Panc1 (cell line): ENCODE results near the gene RANBP1.

ENCODE experiments used
- CTCF ChIP-seq: fragments of 450-650 bp; IDR thresholded peaks from 2 replicates; pipeline ENCODE4 v1.5.1; 2017; ENCODE audit warnings: mild to moderate bottlenecking
- POLR2AphosphoS5 ChIP-seq: IDR thresholded peaks from 2 replicates; pipeline ENCODE4 v1.6.1; 2012; ENCODE audit warnings: mild to moderate bottlenecking, low read depth, low read length, moderate library complexity
- REST ChIP-seq, 2 experiments: IDR thresholded peaks; 2 replicates each; pipeline ENCODE4 v1.6.1; 2011 to 2012; ENCODE audit warnings: low read depth in 2 of 2, control low read depth in 1 of 2, low read length in 1 of 2, mild to moderate bottlenecking in 1 of 2, moderate library complexity in 1 of 2; ENCODE audit not compliant: insufficient read depth in 1 of 2
- SIN3A ChIP-seq: IDR thresholded peaks from 2 replicates; pipeline ENCODE4 v1.6.1; 2012; ENCODE audit warnings: low read depth, mild to moderate bottlenecking, low read length, moderate library complexity, borderline replicate concordance; ENCODE audit not compliant: insufficient read depth
- TCF7L2 ChIP-seq: IDR thresholded peaks from 2 replicates; pipeline ENCODE4 v1.6.1; 2011; ENCODE audit warnings: mild to moderate bottlenecking, low read depth, low read length, inconsistent platforms

GRCh38 chr22:20099099-20099711, 16.7 kb upstream of the RANBP1 start:
- TF ChIP-seq POLR2AphosphoS5 (no peak), CTCF (no peak), REST (IDR thresholded peaks at IDR 0.05; ENCODE audit: insufficient read depth in 1 of 2, low read depth in 2 of 2, low read length in 1 of 2) (no peak), SIN3A (no peak), TCF7L2 (no peak)
